ENCODE measurements around the gene TANGO2. TPM values are rescaled to one million over a fixed set of nuclear protein-coding genes. Genes with fewer than 3 reads are reported as not detected.
A peak's percentile ranks its signal among the peaks of the same experiment; 100 is the strongest.

The TANGO2 gene
- total RNA-seq, 2 experiments from 2014 or later, result 40.7 to 41.2 TPM

DNA sequence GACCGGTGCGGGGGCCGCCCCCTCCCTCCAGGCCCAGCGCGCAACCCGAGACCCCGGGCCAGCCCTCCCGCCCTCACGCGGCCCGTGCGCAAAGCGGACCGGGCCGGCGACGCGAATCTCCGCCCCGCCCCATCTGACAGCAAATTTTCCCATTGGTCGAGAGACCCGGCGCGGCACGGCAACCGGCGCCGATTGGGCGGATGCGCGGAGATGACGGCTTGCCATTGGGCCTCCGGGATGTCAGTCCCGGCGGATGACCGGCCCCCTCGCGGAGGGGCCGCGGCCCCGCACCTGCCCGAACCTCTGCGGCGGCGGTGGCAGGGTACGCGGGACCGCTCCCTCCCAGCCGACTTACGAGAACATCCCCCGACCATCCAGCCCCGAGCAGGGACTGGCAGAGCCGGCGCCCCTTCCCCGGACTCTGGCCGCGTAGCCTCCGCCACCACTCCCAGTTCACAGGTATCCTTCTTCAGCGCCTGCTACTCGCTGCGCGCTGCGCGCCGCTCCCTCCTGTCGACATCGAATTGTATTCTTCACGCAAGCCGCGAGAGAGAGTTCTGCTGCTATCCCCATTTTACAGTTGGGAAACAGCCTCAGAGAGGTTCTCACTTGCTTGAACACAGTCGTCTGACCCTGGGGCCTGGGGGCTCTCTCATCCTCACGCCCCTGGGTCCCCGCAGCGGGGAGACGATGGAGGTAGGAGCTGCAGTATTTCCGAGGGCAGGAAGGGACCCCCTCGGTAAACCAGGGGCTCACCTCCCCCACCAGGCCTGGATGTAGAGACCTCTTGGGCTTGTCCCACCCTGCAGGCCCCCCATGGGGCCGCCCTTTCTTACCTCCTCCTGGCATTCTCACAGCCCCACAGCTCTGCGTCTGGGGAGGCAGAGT is 3.9 kb upstream of the TANGO2 start, which contains the start of gene ARVCF:
ARVCF (minus strand) TSS at position 90 of the 888 bp plus-strand sequence. CDS start 26,029 bp downstream, outside the sequence.
- POLR2A ChIA-PET, result no interaction called here
- H3K27ac Mint-ChIP-seq, result no peak within 1 kb of the TSS

DNA sequence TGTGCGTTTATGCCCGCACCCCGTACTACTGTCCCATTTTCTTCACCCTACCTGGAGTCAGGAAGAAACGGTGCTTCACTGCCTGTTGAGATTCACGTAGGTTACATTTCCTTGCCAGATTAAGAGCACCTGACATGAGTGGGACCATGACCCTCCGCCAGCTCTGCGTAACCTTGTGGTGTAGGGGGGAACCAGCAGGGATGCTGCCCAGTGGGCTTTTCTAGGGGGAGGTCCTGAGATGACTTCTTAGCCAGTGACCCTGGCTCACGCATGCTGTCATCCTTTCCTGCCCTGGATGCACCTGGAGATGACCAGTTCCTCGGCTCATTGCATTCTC is 3.3 kb upstream of the TANGO2 start:
- DNase-seq (no peak), ATAC-seq (ENCODE audit: low read depth) (no peak)
- Mint-ChIP-seq H3K27me3 (peaks cover 35% of the 10 kb centered on the region), H3K27ac (no peak overlapping the region), H3K4me1 (peaks cover 15% of the 10 kb centered on the region), H3K4me3 (peak overlapping the region; percentile 61), H3K9me3 (no peaks in the 10 kb centered on the region), H3K36me3 (peaks cover 1% of the 10 kb centered on the region)
- POLR2A ChIA-PET, result no interaction called here

More for the DNA sequence above, 3.9 kb upstream of the TANGO2 start, which contains the start of gene ARVCF:
- DNase-seq, result peak; percentile 95
- peak; percentile 62 for ATAC-seq (ENCODE audit: low read depth)
- peak within 1 kb of the TSS; percentile 88 for H3K4me3 Mint-ChIP-seq
- peaks cover 12% of the 10 kb centered on the region for H3K4me1 Mint-ChIP-seq
- H3K9me3 Mint-ChIP-seq, result no peaks in the 10 kb centered on the region
- H3K27me3 Mint-ChIP-seq, result peaks cover 35% of the 10 kb centered on the region
- H3K36me3 Mint-ChIP-seq, result peaks cover 1% of the 10 kb centered on the region

DNA sequence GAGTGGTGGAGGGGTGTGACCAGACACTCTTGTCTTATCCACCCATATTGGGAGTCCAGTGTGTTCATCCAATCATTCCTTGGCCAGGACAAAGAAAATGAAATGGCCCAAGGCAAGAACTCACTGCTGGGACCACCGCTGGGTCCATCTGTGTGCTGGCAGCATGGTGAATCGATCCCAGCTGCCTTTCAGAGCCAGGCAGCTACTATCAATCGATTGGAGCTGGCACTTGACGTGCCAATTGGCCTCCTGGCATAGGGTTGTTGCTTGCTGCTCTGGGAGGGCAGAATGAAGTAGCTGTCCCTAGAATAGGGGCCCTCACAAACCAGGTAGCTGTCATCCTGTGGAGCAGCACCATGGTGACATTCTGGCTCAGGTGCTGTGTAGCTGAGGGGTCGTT is 2.9 kb upstream of the TANGO2 start:
- Mint-ChIP-seq H3K9me3 (no peaks in the 10 kb centered on the region), H3K36me3 (peaks cover 1% of the 10 kb centered on the region), H3K4me1 (peaks cover 15% of the 10 kb centered on the region), H3K27me3 (peaks cover 35% of the 10 kb centered on the region), H3K27ac (no peak overlapping the region), H3K4me3 (no peak overlapping the region)
- DNase-seq, result no peak
- POLR2A ChIA-PET, result no interaction called here
- no peak for ATAC-seq (ENCODE audit: low read depth)

DNA sequence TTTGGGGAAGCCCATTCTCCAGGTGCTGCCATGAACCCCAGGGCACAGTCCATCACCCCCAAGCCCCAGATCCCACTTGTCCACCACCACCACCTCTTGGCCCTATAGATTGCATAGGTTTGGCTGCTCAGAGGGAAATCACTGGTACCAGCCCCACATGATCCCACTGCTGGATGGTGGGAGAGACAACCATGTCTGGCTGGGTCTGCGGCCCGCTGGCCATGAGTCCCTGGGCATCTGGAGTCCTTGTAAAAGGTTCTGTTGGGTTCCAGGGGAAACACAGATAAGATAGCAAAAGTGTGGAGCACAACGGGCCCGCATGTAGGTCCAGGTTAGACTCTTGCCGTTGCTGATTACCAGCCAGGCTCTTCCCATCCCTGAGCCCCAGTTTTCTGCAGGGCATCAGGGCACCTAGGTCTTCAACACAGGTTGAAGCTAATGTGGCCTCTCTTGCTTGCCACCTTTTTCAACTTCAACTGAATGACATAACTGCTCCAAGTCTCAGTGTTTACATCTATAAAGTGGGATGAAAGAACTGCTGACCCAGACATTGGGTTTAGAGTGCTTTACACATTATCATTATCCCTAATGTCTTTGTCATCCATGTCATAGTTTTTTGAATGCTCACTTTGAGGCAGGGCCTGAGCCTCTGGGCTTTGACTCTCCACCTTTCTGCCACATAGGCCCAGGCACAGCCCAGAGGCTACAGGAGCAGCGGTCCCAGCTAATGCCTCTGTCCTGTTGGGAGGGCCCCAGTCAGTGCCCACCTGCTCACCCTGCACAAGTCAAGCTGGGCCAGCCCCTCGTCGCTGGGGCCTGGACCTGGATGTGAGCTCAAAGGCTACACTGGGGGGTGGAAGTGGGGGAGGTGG is 1.0 kb upstream of the TANGO2 start:
- ATAC-seq (ENCODE audit: low read depth) (no peak), DNase-seq (no peak)
- H3K4me1 Mint-ChIP-seq, result peaks cover 18% of the 10 kb centered on the region
- POLR2A ChIA-PET, result interaction anchor here (0.5 to 2.4 kb wide), 14 partner anchors 10 to 494 kb away, joined by 3 to 10 read pairs (median 4); partner anchors contain the start of genes RANBP1 and TRMT2A
- H3K4me3 Mint-ChIP-seq, result peak overlapping the region; percentile 92
- no peaks in the 10 kb centered on the region for H3K9me3 Mint-ChIP-seq
- H3K36me3 Mint-ChIP-seq, result peaks cover 1% of the 10 kb centered on the region
- peak overlapping the region; percentile 95 for H3K27ac Mint-ChIP-seq
- peaks cover 29% of the 10 kb centered on the region for H3K27me3 Mint-ChIP-seq

GRCh38 chr22:20021196-20022181 is 579 bp downstream of the TANGO2 start:
- peak; percentile 9 for ATAC-seq (ENCODE audit: low read depth)
- H3K4me1 Mint-ChIP-seq, result peaks cover 21% of the 10 kb centered on the region
- H3K27me3 Mint-ChIP-seq, result peaks cover 21% of the 10 kb centered on the region
- H3K36me3 Mint-ChIP-seq, result peaks cover 1% of the 10 kb centered on the region
- H3K4me3 Mint-ChIP-seq, result peak overlapping the region; percentile 91
- POLR2A ChIA-PET, result interaction anchor here (0.8 to 2.4 kb wide), 12 partner anchors 8 to 222 kb away, joined by 3 to 10 read pairs (median 4); partner anchors contain the start of genes RANBP1 and TRMT2A
- H3K27ac Mint-ChIP-seq, result peak overlapping the region; percentile 88
- DNase-seq, result no peak
- H3K9me3 Mint-ChIP-seq, result no peaks in the 10 kb centered on the region

- peak overlapping the region; percentile 88 for H3K27ac Mint-ChIP-seq
- peaks cover 1% of the 10 kb centered on the region for H3K36me3 Mint-ChIP-seq
- ATAC-seq (ENCODE audit: low read depth), result no peak
- no peaks in the 10 kb centered on the region for H3K9me3 Mint-ChIP-seq
- peaks cover 17% of the 10 kb centered on the region for H3K27me3 Mint-ChIP-seq
- POLR2A ChIA-PET, result interaction anchor here (0.8 to 2.4 kb wide), 5 partner anchors 16 to 221 kb away, joined by 3 to 10 read pairs (median 8); partner anchors contain the start of gene TRMT2A
- peak overlapping the region; percentile 91 for H3K4me3 Mint-ChIP-seq
- no peak for DNase-seq
- peaks cover 19% of the 10 kb centered on the region for H3K4me1 Mint-ChIP-seq
These were observed 1.5 kb downstream of the TANGO2 start for GRCh38 chr22:20022231-20022977.

DNA sequence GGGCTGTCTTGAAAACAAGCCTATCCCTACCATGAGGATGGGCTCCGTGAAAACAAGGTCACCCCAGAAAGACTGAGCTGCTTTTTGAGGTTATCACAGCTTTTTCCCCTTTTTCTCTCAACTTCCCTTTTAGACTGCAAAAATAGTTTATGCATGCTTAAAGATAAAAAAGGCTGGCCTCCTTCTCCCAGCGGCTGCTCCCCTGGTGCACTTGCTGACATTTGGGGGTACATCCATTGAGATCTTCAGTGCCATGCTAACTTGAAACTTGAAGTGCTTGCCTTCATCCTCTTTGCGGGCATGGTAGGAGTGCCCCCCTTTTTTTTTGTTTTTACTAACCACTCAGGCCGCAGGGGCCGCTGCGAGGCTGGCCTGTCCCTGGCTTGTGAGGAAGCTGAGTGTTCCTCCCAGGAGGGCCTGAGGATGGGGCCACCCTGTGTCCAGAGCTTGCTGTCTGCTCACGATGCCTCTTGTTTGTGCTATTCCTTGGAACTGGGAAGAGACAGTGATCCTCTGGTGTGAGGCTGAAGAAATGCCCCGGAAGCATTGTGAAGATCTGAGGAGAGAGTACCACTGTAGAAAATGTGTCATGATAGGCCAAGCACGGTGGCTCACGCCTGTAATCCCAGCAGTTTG is 2.2 kb downstream of the TANGO2 start:
- Mint-ChIP-seq H3K9me3 (no peaks in the 10 kb centered on the region), H3K27ac (peak overlapping the region; percentile 2), H3K27me3 (peaks cover 10% of the 10 kb centered on the region), H3K4me1 (peaks cover 17% of the 10 kb centered on the region), H3K36me3 (peaks cover 1% of the 10 kb centered on the region), H3K4me3 (no peak overlapping the region)
- no peak for DNase-seq
- POLR2A ChIA-PET, result no interaction called here
- ATAC-seq (ENCODE audit: low read depth), result no peak

- DNase-seq, result no peak
- Mint-ChIP-seq H3K36me3 (peaks cover 1% of the 10 kb centered on the region), H3K27me3 (peaks cover under 1% of the 10 kb centered on the region), H3K4me3 (no peak overlapping the region), H3K4me1 (peaks cover 17% of the 10 kb centered on the region), H3K9me3 (no peaks in the 10 kb centered on the region), H3K27ac (no peak overlapping the region)
- no peak for ATAC-seq (ENCODE audit: low read depth)
- POLR2A ChIA-PET, result interaction anchor here (1.0 kb wide), 1 partner anchor 13 kb away, joined by 3 read pairs; no protein-coding TSS in a partner anchor
These were observed 3.3 kb downstream of the TANGO2 start for GRCh38 chr22:20024225-20024624.

GRCh38 chr22:20024650-20025397 is 3.9 kb downstream of the TANGO2 start:
- H3K36me3 Mint-ChIP-seq, result peaks cover 1% of the 10 kb centered on the region
- H3K9me3 Mint-ChIP-seq, result no peaks in the 10 kb centered on the region
- H3K4me1 Mint-ChIP-seq, result peaks cover 17% of the 10 kb centered on the region
- POLR2A ChIA-PET, result interaction anchor here (1.0 kb wide), 1 partner anchor 14 kb away, joined by 3 read pairs; no protein-coding TSS in a partner anchor
- no peak overlapping the region for H3K4me3 Mint-ChIP-seq
- H3K27ac Mint-ChIP-seq, result no peak overlapping the region
- DNase-seq (no peak), ATAC-seq (ENCODE audit: low read depth) (no peak)
- no peaks in the 10 kb centered on the region for H3K27me3 Mint-ChIP-seq

GRCh38 chr22:20025401-20026203 is 4.7 kb downstream of the TANGO2 start:
- Mint-ChIP-seq H3K9me3 (no peaks in the 10 kb centered on the region), H3K4me3 (no peak overlapping the region), H3K4me1 (peaks cover 15% of the 10 kb centered on the region), H3K27ac (peak overlapping the region; percentile 11), H3K27me3 (no peaks in the 10 kb centered on the region), H3K36me3 (no peaks in the 10 kb centered on the region)
- POLR2A ChIA-PET, result interaction anchor here (1.0 kb wide), 1 partner anchor 14 kb away, joined by 3 read pairs; no protein-coding TSS in a partner anchor
- no peak for ATAC-seq (ENCODE audit: low read depth)
- no peak for DNase-seq

All from activated naive CD8-positive, alpha-beta T cell treated with anti-CD3 and anti-CD28 coated beads, Interleukin-2, amount 10 ng/mL, durations not matched to agents 7 days and 5 days (primary cell).